Endothelial cell of hepatic sinusoid (primary cell): ENCODE data around the gene CHD6.

Experiments
- in situ Hi-C: cut with HindIII; loops from 2 replicates; pipeline ENCODE4 v1.10.0; 2017; ENCODE audit warnings: low sequenced_read_pairs

The CHD6 gene

GRCh38 chr20:41355598-41356203 is 262.5 kb downstream of the CHD6 start:
- in situ Hi-C loops: no loop called here

GRCh38 chr20:41355192-41355591 is 263.0 kb downstream of the CHD6 start:
- in situ Hi-C loops: no loop called here

DNA sequence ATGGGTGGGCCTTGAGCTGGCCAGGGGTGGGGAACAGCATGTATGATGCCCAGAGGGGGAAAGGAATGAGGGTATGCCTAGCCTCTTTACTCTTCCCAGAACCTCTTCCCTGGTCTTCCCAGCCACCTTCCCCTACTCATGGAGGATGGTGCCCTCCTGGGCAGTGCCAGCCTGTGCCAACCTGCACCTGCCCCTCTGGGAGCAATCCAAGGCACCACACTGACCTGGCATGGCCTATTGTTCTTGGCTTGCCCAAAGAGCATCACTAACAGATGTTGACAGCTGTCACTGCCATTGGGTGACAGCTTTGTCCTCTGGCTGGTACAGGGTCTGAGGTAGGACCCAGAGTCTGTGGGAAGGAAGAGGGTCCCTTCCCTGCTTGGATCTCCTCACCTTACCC is 264.6 kb downstream of the CHD6 start:
- in situ Hi-C loops: no loop called here

GRCh38 chr20:41352666-41353065 is 265.5 kb downstream of the CHD6 start:
- in situ Hi-C loops: no loop called here

- in situ Hi-C loops: no loop called here
Observed at GRCh38 chr20:41352106-41352505, 266.1 kb downstream of the CHD6 start.
